Measurements from ENCODE around the gene TIAM2. TPM values are rescaled to one million over a fixed set of nuclear protein-coding genes. Genes with fewer than 3 reads are reported as not detected.
A peak's percentile ranks its signal among the peaks of the same experiment; 100 is the strongest.

Gene TIAM2
- total RNA-seq, 2 donors from 2014 or later, result 2.5 to 12.5 TPM

GRCh38 chr6:155062866-155063341 is 67.8 kb downstream of the TIAM2 start:
- ATAC-seq, result no peak
- no peak overlapping the region for H3K27ac Mint-ChIP-seq
- DNase-seq (ENCODE audit: low spot score in 2 of 2), result no peak
- H3K9me3 Mint-ChIP-seq, result no peaks in the 10 kb centered on the region
- H3K36me3 Mint-ChIP-seq, result peaks cover 0 to 5% of the 10 kb centered on the region in 2 donors

- Mint-ChIP-seq H3K36me3 (peaks cover 0 to 5% of the 10 kb centered on the region in 2 donors), H3K27ac (no peak overlapping the region), H3K9me3 (no peaks in the 10 kb centered on the region)
- DNase-seq (ENCODE audit: low spot score in 2 of 2), result no peak
- no peak for ATAC-seq
Measured at GRCh38 chr6:155064303-155064702, 69.2 kb downstream of the TIAM2 start.

- ATAC-seq, result no peak
- peak overlapping the region in 1 of 2 donors; percentile 8 for H3K27ac Mint-ChIP-seq
- peaks cover 0 to 5% of the 10 kb centered on the region in 2 donors for H3K36me3 Mint-ChIP-seq
- DNase-seq (ENCODE audit: low spot score in 2 of 2), result no peak
- no peaks in the 10 kb centered on the region for H3K9me3 Mint-ChIP-seq
Measured at GRCh38 chr6:155066361-155066760, 71.2 kb downstream of the TIAM2 start.

- DNase-seq (ENCODE audit: low spot score in 2 of 2), result no peak
- no peaks in the 10 kb centered on the region for H3K9me3 Mint-ChIP-seq
- ATAC-seq, result no peak
- no peak overlapping the region for H3K27ac Mint-ChIP-seq
- H3K36me3 Mint-ChIP-seq, result peaks cover 0 to 5% of the 10 kb centered on the region in 2 donors
Measured at GRCh38 chr6:155066921-155067680, 72.0 kb downstream of the TIAM2 start.

DNA sequence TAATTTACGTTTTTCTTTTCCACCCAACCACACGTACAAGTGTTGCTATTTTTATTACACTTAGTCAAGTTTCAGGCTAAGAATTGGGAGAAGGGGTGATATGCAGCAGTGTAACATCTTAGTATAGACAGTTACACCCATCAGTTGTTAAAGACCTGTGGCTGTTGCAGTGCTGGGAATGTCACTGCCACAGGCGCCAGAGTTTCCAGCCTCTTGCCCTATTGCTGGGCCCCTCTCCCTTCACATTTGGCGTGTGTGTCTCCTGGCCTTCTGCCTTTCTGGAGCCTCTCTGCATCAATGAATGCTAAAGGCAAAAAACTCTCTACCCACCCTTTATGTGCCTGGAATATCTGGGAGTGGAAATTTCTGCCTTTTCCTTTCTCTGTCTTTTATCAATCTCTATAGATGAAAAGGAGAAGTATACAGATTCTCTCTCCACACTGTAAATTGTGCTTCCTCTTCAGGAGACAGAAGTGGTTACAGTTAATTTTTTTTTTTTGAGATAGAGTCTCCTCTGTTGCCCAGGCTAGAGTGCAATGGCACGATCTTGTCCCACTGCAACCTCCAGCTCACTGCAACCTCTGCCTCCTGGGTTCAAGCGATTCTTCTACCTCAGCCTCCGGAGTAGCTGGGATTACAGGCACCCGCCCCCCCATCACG is 73.0 kb downstream of the TIAM2 start:
- no peak for DNase-seq (ENCODE audit: low spot score in 2 of 2)
- no peaks in the 10 kb centered on the region for H3K36me3 Mint-ChIP-seq
- ATAC-seq, result no peak
- H3K27ac Mint-ChIP-seq, result no peak overlapping the region
- H3K9me3 Mint-ChIP-seq, result no peaks in the 10 kb centered on the region

DNA sequence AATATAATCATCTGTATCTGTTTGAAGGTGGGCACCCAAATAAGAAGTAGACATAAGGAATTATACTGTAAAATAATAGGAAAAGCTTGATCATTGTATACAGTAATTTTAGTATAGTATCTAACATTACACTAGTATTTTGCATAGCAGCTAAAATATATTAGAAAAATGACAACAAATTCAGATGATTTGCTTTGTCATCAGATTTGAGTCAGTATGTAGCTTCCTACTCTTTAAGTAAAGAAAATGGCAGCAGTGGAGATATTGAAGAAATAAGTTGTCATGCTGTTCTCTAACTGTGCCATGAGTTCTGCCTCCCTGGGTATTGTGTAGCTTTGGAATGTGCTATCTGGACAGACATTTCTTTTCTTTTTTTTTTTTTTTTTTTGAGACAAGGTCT is 74.4 kb downstream of the TIAM2 start:
- ATAC-seq, result no peak
- Mint-ChIP-seq H3K36me3 (no peaks in the 10 kb centered on the region), H3K27ac (no peak overlapping the region), H3K9me3 (no peaks in the 10 kb centered on the region)
- DNase-seq (ENCODE audit: low spot score in 2 of 2), result no peak

- H3K27ac Mint-ChIP-seq, result no peak overlapping the region
- H3K36me3 Mint-ChIP-seq, result no peaks in the 10 kb centered on the region
- no peaks in the 10 kb centered on the region for H3K9me3 Mint-ChIP-seq
- ATAC-seq (no peak), DNase-seq (ENCODE audit: low spot score in 2 of 2) (no peak)
Measured at GRCh38 chr6:155075930-155076695, 81.0 kb downstream of the TIAM2 start.

GRCh38 chr6:155077331-155077730 is 82.2 kb downstream of the TIAM2 start:
- Mint-ChIP-seq H3K27ac (no peak overlapping the region), H3K9me3 (no peaks in the 10 kb centered on the region), H3K36me3 (no peaks in the 10 kb centered on the region)
- ATAC-seq (no peak), DNase-seq (ENCODE audit: low spot score in 2 of 2) (no peak)

DNA sequence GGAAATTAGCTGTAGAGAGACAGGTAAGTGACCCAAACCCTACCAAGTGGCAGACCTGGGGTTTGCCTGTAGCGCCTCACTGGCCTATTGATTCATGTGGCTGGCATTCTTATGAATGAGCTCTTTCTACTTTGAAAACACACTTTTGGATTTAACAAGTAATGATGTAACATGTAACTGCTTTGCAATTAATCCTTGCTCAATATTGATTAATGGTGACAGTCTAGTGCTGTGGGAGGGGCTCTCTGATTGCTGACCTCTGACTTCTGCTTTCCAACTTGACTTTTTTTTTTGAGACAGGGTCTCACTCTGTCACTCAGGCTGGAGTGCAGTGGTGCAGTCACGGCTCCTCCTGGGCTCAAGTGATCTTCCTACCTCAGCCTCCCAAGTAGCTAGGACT is 82.7 kb downstream of the TIAM2 start:
- ATAC-seq (no peak), DNase-seq (ENCODE audit: low spot score in 2 of 2) (no peak)
- H3K36me3 Mint-ChIP-seq, result no peaks in the 10 kb centered on the region
- no peak overlapping the region for H3K27ac Mint-ChIP-seq
- no peaks in the 10 kb centered on the region for H3K9me3 Mint-ChIP-seq

DNA sequence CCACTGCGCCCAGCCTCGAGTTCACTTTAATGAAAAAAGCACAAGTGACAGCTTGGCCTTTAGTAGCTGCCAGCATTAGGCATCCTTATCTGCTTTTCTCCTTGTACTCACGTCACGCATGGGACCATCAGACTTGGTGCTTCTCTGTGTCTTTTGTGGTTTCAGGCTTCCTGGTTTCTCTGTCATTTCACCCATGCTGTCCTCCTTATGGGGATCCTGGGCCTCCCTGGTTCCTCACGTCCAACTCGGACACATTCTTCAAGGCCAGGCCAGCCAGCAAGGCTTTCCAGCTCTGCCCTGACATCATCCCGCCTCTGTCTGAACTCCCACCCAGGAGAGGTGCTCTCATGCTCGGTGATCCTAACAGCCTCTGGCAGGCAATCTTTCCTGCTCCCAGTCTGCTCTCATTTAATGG is 83.2 kb downstream of the TIAM2 start:
- no peak overlapping the region for H3K27ac Mint-ChIP-seq
- H3K9me3 Mint-ChIP-seq, result no peaks in the 10 kb centered on the region
- no peaks in the 10 kb centered on the region for H3K36me3 Mint-ChIP-seq
- ATAC-seq (no peak), DNase-seq (ENCODE audit: low spot score in 2 of 2) (no peak)

DNA sequence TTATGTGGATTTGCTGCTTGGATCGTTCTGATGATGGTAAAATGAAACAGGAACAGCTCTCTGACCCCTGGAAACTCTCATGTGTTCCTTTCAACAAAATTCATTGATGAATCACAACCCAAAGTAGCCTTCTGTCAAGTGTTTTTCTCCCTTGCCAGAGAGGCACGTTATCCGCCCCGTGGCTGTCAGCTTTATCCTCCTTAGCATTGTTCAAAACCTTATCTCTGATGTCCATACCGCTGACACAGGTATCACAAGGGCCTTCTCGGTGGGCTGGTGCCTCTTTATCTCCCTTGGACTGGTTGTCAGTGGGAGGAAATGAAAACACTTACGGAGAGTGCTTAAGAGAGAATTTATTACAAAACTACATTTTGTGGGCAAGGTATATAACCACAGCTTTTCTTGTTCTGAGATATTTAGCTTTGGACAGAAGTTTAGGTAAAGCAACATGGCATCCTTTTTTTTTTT is 84.9 kb downstream of the TIAM2 start:
- peak; percentile 75 to 78 for ATAC-seq

DNA sequence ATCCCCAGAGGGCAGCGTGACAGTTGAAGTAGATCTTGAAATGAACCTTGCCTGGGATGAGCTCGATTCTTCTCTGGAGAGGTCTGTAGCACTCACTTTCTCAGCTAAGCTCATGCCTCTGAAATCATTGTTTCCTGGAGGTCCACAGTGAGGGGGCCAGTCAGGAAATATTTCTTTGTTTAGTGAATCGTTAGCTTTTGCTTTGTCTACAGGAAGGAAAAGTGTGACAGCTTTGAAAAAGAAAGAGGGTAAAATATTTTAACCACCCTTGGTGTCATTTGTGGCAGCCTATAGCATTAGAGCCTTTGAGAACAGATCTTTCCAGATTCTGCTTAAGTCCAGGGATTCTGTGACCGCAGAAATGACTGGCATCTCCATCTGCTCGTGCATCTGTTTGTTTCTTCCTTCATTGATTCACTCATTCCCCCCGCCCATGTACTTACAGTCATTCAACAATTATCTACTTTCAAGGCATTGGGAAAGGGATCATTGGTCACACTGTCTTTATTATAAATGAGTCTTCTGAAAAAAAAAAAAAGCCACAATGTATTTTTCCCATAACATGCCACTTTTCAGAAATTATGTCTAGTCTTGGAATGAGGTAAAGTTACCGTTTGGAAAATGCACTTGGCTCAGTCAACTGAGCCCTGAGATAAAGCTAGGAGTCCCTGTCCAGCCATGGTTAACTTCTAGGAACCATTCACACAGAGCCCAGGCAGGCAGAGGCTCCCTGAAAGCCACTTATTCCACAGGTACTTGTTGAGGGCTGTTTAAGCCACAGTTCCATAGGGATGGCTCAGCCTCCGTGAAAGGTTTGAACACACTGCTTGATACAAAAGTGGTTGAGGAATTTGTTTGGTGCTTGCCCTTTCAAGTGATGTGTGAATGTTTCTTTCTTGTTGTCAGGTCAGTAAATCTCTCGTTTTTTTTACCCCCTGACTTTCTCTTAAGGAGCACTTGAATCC is 86.0 kb downstream of the TIAM2 start:
- no peaks in the 10 kb centered on the region for H3K36me3 Mint-ChIP-seq
- no peaks in the 10 kb centered on the region for H3K9me3 Mint-ChIP-seq
- ATAC-seq, result peak in 1 of 2 donors; percentile 6
- no peak for DNase-seq (ENCODE audit: low spot score in 2 of 2)
- peak overlapping the region in 1 of 2 donors; percentile 65 for H3K27ac Mint-ChIP-seq

More for the DNA sequence above, 84.9 kb downstream of the TIAM2 start:
- peak overlapping the region; percentile 15 to 65 for H3K27ac Mint-ChIP-seq
- DNase-seq (ENCODE audit: low spot score in 2 of 2), result no peak
- H3K9me3 Mint-ChIP-seq, result no peaks in the 10 kb centered on the region
- H3K36me3 Mint-ChIP-seq, result no peaks in the 10 kb centered on the region

DNA sequence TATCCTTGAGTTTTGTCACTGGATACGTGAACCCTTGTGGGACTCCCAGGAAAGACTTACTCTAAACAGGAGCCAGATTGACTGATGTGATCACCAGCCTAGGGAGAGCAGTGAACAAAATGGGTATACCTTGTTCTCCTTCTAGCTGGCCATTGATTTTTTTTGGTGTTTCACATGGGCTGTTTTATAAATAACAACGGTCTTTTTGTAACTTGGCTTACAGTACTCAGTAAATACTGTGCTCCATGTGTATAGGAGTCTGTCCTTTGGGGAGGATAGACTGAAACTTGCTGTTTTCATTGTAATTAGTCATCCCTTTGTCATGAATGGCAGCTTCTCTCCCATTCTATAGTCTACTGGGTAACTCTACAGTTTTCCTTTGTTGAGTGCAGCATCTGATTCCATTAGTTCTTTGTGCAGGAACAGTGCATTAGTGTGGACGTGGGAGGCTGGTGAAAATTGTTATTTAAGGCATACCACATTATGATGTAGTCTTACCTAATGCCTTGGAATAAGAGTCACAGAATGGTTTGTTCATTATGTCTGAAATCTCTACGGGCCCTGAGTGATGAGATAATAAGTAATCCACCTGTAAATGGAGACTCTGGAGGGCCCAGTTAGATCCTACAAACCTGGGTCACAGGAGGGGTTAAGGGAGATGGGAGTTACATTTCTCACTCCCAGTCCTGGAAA is 89.5 kb downstream of the TIAM2 start:
- no peak overlapping the region for H3K27ac Mint-ChIP-seq
- no peaks in the 10 kb centered on the region for H3K36me3 Mint-ChIP-seq
- DNase-seq (ENCODE audit: low spot score in 2 of 2), result no peak
- ATAC-seq, result no peak
- H3K9me3 Mint-ChIP-seq, result no peaks in the 10 kb centered on the region

DNA sequence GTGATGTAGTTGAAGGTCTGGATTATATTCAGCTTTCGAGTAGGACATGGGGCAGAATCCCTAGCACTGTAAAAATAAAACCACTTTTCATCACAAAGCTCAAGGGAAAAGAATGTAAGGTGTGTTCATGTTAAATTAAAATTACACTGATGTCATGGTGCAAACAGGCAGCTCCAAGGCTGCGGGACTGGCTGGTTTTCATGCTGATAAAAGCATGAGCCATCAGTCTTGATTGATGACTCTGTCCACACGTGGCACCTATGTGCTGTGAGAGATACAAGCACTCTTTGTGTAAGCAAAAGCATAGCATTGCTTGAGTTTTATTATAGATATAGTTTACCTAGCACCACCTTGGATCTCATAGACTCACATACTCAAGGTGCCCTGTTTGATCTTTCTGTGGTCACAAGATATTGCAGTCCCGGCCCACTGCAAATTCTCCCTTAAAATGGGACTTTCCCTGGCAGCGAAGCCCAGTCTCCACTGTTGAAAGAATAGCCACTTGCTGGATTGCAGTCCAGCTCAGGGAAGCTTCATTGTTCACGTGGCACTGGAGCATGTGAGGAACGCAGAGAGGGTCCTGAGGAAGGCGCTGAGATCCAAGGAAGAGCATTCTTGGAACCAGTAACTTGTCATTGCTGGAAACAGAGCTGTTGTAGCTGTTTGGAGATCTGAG is 90.6 kb downstream of the TIAM2 start:
- H3K9me3 Mint-ChIP-seq, result no peaks in the 10 kb centered on the region
- no peak overlapping the region for H3K27ac Mint-ChIP-seq
- ATAC-seq (no peak), DNase-seq (ENCODE audit: low spot score in 2 of 2) (no peak)
- H3K36me3 Mint-ChIP-seq, result no peaks in the 10 kb centered on the region

DNA sequence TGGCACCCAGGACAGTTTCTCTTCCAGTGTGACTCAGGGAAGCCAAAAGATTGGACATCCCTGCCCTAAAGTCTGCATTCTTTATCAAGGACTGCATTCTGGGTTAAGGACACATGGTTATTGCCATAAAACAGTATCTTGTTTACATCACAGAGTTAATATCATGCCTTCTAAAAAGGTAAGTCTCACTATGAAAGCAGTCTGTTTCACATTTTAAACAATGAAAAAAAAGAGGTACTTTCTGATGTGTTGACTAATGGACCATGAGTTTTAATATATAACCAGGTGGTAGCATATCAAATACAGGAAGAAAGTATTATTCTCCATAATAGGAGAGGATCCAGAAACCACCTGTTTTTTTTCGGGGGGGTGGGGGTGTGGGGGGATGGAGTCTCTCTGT is 93.7 kb downstream of the TIAM2 start:
- Mint-ChIP-seq H3K36me3 (no peaks in the 10 kb centered on the region), H3K27ac (no peak overlapping the region), H3K9me3 (no peaks in the 10 kb centered on the region)
- DNase-seq (ENCODE audit: low spot score in 2 of 2), result no peak
- no peak for ATAC-seq

Measured in activated naive CD4-positive, alpha-beta T cell treated with anti-CD3 and anti-CD28 coated beads, Interleukin-2, amount 50 U/mL, for 72 hours (primary cell).